ENCODE data around the gene ZNF526. TPM values are rescaled to one million over a fixed set of nuclear protein-coding genes. Genes with fewer than 3 reads are reported as not detected.

Gene ZNF526
- total and polyA plus RNA-seq, 9 donors = 5.4 to 8.7 (median 6.5) TPM

DNA sequence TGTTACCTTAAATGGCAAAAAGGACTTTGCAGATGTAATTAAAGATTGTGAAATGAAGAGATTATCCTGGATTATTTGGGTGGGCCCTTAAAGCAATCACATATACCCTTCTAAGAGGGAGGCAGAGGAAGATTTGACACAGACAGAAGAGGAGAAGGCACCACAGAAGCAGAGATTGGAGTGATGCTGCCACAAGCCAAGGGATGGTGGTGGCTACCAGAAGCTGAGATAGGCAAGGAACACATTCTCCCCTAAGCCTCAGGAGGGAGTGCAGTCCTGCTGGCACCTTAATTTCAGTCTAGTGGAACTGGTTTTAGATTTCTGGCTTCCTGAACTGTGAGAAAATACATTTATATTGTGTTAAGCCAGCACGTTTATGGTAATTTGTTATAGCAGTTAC is 26.8 kb upstream of the ZNF526 start:
- DNase-seq = no peak
- H3K27ac ChIP-seq (ENCODE audit: low read length) = no peak overlapping the region
- H3K27me3 ChIP-seq (ENCODE audit: control insufficient read depth, insufficient read depth, low read length) = peaks cover 8% of the 10 kb centered on the region
- peaks cover 5% of the 10 kb centered on the region for H3K9me3 ChIP-seq (replicated peaks; ENCODE audit: control insufficient read depth, low read depth, low read length)
- WGBS (ENCODE audit: insufficient coverage) = no CpG with 5 or more reads among the region's 1 CpG
- peaks cover 3% of the 10 kb centered on the region for H3K36me3 ChIP-seq (ENCODE audit: control insufficient read depth, insufficient read depth, low read length)
- no peak overlapping the region for H3K4me3 ChIP-seq (ENCODE audit: low read length)
- peaks cover 3% of the 10 kb centered on the region for H3K4me1 ChIP-seq (ENCODE audit: control insufficient read depth, insufficient read depth, low read length)

DNA sequence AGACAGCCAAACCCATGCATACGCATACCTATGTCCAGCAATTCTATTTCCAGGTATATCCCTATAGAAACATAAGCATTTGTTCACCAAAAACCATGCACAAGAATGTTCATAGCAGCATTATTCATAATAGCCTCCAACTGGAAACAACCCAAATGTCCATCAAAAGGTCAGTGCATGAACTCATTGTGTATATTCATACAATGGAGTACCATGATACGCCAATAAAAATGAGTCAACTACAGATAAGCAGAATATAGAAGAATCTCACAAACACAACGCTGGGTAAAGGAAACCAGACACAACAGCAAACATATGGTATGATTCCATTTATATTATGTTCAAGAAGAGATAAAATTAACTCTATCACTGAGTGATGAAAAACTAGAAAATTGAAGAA is 26.4 kb upstream of the ZNF526 start:
- H3K4me1 ChIP-seq (ENCODE audit: control insufficient read depth, insufficient read depth, low read length) = peaks cover 3% of the 10 kb centered on the region
- peaks cover 6% of the 10 kb centered on the region for H3K36me3 ChIP-seq (ENCODE audit: control insufficient read depth, insufficient read depth, low read length)
- H3K27me3 ChIP-seq (ENCODE audit: control insufficient read depth, insufficient read depth, low read length) = peaks cover 8% of the 10 kb centered on the region
- no peak overlapping the region for H3K4me3 ChIP-seq (ENCODE audit: low read length)
- H3K27ac ChIP-seq (ENCODE audit: low read length) = no peak overlapping the region
- DNase-seq = no peak
- peaks cover 5% of the 10 kb centered on the region for H3K9me3 ChIP-seq (replicated peaks; ENCODE audit: control insufficient read depth, low read depth, low read length)
- WGBS (ENCODE audit: insufficient coverage) = no CpG with 5 or more reads among the region's 3 CpGs

DNA sequence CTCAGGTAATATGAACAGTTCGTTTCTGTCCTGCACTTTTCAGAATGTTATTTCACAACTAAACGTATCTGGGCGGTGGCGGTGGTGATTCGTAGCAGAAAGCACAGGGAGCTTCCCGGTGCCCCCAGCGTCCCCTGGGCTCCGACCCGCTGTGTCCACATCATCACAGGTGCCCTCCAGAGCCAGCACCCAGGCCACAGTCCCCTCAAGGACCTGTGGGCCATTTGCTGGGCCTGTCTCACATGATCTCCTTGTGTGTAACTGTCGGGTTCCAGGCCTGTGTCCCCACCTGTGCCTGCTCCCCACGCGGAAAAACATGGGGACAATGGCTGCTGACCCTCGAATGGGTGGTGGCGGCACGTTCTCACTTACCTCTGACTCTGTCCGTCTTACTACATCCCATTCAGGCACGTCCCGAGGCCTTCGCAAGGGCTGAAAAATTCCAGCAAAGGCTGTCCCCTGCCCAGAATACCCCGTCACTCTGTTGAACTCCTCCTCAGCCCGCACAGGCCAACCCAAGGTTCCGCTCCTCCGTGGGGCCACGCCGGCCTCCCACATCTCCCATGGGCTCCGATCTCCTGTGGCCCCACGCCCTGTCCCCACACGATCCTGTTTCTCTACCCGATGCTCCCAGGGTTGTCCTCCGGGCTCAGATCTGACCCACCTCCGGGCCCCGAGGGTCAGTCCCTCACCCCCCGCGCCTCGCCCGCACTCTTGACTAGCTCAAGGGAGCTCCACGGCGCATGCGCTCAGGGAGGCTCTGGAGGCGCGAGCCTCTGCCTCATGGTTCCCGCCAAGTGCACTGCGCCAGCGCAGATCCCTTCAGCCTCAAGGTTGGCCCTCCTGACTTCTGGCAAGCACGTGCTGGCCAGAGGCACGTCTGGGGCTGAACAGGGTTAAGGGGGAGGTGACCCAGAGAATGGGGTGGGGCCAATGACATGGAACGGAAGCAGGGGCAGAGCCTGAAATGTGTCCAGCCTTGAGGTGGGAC is 23.8 kb upstream of the ZNF526 start:
- Histone ChIP-seq H3K27ac (ENCODE audit: low read length) (no peak overlapping the region), H3K4me3 (ENCODE audit: low read length) (no peak overlapping the region), H3K27me3 (ENCODE audit: control insufficient read depth, insufficient read depth, low read length) (peaks cover under 1% of the 10 kb centered on the region), H3K4me1 (ENCODE audit: control insufficient read depth, insufficient read depth, low read length) (peaks cover 8% of the 10 kb centered on the region), H3K36me3 (ENCODE audit: control insufficient read depth, insufficient read depth, low read length) (peaks cover 18% of the 10 kb centered on the region), H3K9me3 (replicated peaks; ENCODE audit: control insufficient read depth, low read depth, low read length) (peaks cover 5% of the 10 kb centered on the region)
- no peak for DNase-seq
- 86% methylated on average over 46 of the region's 47 CpGs for WGBS (ENCODE audit: insufficient coverage)

DNA sequence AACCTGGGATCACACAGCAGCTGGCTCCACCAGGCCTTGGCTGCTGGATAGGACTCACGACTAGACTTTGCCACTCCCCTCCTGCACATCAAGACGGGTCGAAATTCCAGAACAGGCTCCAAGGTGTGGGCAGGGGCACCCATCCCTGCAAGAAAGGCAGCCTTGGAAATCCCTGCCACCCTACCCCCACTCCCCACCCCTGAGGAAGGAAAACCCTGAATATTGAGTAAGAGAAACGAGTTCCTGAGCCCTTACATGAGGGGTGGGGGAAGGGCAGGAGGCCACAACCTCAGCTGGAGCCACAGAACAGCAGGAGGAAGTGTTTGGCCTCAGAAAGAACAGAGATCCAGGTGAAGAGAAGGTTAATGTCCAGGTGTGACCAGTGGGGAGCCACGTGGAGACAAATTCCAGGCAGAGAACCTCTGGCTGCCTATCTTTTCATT is 22.7 kb upstream of the ZNF526 start:
- WGBS (ENCODE audit: insufficient coverage) = 22% methylated on average over 1 of the region's 5 CpGs
- Histone ChIP-seq H3K4me1 (ENCODE audit: control insufficient read depth, insufficient read depth, low read length) (peaks cover 9% of the 10 kb centered on the region), H3K9me3 (replicated peaks; ENCODE audit: control insufficient read depth, low read depth, low read length) (peaks cover 5% of the 10 kb centered on the region), H3K36me3 (ENCODE audit: control insufficient read depth, insufficient read depth, low read length) (peaks cover 29% of the 10 kb centered on the region), H3K4me3 (ENCODE audit: low read length) (no peak overlapping the region), H3K27ac (ENCODE audit: low read length) (no peak overlapping the region), H3K27me3 (ENCODE audit: control insufficient read depth, insufficient read depth, low read length) (no peaks in the 10 kb centered on the region)
- no peak for DNase-seq

DNA sequence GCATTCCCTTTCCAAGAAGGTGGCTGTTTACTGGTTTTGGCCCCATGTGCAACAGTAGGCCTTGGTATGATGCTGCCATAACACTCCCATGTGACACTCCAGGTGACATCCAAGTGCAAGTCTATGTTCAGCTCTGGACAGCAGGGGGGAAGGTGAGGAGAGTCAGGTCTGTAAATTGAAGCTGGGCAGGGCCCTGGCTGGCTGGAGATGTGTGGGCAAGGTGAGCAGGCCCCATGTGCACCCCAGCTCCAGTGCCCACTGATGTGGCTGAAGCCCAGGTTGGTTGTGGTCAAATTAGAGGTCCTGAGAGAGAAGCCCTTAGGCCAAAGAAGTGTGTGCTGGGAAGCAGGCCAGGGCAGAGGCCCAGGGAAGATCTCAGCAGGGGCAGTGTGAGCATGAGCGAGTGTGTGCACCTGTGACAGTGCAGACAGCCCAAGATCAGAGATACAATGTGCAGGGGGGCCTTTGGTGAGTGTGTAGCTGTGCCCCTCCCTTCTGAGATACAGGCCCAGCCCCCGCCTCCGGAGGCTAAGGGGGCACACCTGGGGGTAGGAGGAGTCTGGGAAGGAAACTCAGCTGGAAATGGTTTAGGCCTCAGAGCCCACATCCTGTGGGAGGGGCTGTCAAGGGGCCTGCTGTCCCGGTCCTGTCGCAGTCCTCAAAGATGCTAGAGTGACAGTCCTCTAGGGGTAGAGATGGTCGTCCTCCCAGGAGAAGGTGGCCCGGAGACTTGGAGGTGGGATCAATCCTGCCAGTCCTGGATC is 21.3 kb upstream of the ZNF526 start:
- Histone ChIP-seq H3K4me3 (ENCODE audit: low read length) (no peak overlapping the region), H3K27ac (ENCODE audit: low read length) (no peak overlapping the region), H3K36me3 (ENCODE audit: control insufficient read depth, insufficient read depth, low read length) (peaks cover 39% of the 10 kb centered on the region), H3K4me1 (ENCODE audit: control insufficient read depth, insufficient read depth, low read length) (peaks cover 13% of the 10 kb centered on the region), H3K9me3 (replicated peaks; ENCODE audit: control insufficient read depth, low read depth, low read length) (no peaks in the 10 kb centered on the region), H3K27me3 (ENCODE audit: control insufficient read depth, insufficient read depth, low read length) (no peaks in the 10 kb centered on the region)
- WGBS (ENCODE audit: insufficient coverage) = 34% methylated on average over 5 of the region's 7 CpGs
- no peak for DNase-seq

DNA sequence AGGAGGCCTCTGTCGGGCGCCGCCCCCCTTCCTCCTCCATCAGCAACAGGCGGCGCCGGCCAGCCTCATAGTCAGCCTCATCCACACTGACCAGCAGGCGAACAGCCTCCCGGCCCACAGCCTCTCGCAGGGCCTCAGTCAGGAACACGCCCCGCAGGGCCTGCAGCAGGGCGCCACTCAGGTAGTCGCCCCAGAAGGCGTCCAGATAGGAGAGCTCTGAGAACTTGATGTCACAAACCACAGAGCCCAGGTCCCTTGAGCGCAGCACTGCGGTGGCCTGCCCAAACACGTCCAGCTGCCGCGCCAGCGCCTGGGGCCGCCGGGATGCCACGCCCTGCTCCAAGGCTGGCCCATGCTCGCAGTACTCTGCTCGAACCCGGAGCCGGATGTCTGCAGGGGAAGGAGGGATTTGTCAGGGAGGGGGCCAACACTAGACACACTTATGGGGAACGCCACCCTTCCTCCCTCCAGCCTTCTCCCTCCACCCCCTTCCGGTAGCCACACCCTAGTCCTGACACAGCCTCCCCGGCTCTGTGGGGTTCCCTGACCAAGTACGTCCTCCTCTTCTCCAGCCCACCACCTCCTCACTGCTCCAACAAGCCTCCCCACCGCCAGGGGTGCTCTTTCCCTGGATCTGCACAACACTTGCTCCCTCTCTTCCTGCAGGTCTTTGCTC is 20.5 kb upstream of the ZNF526 start:
- WGBS (ENCODE audit: insufficient coverage) = 64% methylated on average over 18 of the region's 32 CpGs
- no peak overlapping the region for H3K27ac ChIP-seq (ENCODE audit: low read length)
- H3K4me1 ChIP-seq (ENCODE audit: control insufficient read depth, insufficient read depth, low read length) = peaks cover 13% of the 10 kb centered on the region
- DNase-seq = no peak
- peaks cover 45% of the 10 kb centered on the region for H3K36me3 ChIP-seq (ENCODE audit: control insufficient read depth, insufficient read depth, low read length)
- H3K27me3 ChIP-seq (ENCODE audit: control insufficient read depth, insufficient read depth, low read length) = no peaks in the 10 kb centered on the region
- H3K4me3 ChIP-seq (ENCODE audit: low read length) = no peak overlapping the region
- no peaks in the 10 kb centered on the region for H3K9me3 ChIP-seq (replicated peaks; ENCODE audit: control insufficient read depth, low read depth, low read length)

DNA sequence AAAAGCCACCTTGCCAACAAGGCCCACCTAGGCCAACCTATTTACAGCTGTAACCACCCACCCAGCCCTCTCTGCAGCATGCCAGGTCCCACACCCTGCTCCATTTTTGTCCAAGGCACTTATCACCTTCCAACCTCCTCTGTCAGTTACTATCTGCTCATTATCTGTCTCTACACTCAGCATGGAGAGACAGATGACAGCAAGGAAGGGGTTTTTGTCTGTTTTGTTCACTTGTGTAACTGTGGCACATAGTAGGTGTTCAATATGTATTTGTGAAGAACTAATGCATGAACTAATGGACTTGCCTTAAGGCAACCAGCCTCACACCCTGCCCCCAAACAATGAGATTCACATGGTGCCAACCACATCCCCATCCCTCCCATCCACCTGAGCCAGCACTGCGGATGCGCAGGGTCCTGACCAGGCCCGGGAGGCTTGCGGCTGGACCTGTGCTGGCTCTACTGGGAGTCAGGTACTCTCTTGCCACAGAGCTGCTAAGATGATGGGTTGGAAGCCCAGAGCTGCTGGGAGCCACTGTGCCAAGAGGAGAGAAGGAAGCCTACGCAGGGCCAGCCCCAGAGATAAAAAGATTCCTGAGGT is 19.9 kb upstream of the ZNF526 start:
- H3K9me3 ChIP-seq (replicated peaks; ENCODE audit: control insufficient read depth, low read depth, low read length) = no peaks in the 10 kb centered on the region
- H3K4me3 ChIP-seq (ENCODE audit: low read length) = no peak overlapping the region
- H3K4me1 ChIP-seq (ENCODE audit: control insufficient read depth, insufficient read depth, low read length) = peaks cover 13% of the 10 kb centered on the region
- DNase-seq = no peak
- peaks cover 47% of the 10 kb centered on the region for H3K36me3 ChIP-seq (ENCODE audit: control insufficient read depth, insufficient read depth, low read length)
- WGBS (ENCODE audit: insufficient coverage) = 96% methylated on average over 4 of the region's 5 CpGs
- no peak overlapping the region for H3K27ac ChIP-seq (ENCODE audit: low read length)
- H3K27me3 ChIP-seq (ENCODE audit: control insufficient read depth, insufficient read depth, low read length) = no peaks in the 10 kb centered on the region

DNA sequence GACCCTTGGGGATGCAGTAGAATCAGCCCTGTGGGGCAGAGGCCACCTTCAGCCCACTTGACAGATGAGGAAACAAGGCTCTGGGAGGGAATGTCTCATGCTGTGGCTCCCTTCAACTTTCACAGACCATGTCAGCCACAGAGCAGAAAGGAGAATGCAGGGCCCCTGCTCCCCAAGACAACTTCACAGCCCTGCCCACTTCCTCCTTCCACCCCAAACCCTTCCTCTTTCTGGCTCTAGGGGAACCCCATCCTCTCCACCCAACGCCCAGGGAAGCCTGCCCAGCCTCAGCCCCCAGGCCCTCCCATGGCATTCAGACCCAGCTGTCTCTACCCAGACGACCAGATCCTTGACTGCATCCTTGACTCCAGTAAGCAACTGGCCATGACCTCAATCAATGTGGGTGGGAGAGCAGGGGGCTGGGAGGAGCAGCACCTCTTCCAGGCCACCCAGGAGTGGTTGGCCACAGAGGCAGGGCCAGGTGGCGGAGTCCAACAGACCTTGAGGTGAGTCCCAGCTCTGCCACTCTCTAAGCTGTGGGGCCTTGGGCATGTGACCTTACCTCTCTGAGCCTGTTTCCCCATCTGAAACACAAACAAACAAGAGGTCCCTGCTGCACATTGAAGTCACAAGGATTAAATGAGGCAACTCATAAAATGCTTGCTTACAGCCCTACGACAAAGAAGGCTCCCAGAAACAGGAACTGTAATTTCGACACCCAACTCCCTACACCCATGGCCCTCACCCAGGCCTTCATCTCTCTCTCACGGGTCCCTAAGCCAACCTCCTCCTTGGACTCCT is 18.4 kb upstream of the ZNF526 start:
- WGBS (ENCODE audit: insufficient coverage) = 85% methylated on average over 5 of the region's 6 CpGs
- DNase-seq = peak; percentile 58
- Histone ChIP-seq H3K27me3 (ENCODE audit: control insufficient read depth, insufficient read depth, low read length) (no peaks in the 10 kb centered on the region), H3K27ac (ENCODE audit: low read length) (peak overlapping the region; percentile 71), H3K36me3 (ENCODE audit: control insufficient read depth, insufficient read depth, low read length) (peaks cover 58% of the 10 kb centered on the region), H3K9me3 (replicated peaks; ENCODE audit: control insufficient read depth, low read depth, low read length) (no peaks in the 10 kb centered on the region), H3K4me3 (ENCODE audit: low read length) (no peak overlapping the region), H3K4me1 (ENCODE audit: control insufficient read depth, insufficient read depth, low read length) (peaks cover 13% of the 10 kb centered on the region)

DNA sequence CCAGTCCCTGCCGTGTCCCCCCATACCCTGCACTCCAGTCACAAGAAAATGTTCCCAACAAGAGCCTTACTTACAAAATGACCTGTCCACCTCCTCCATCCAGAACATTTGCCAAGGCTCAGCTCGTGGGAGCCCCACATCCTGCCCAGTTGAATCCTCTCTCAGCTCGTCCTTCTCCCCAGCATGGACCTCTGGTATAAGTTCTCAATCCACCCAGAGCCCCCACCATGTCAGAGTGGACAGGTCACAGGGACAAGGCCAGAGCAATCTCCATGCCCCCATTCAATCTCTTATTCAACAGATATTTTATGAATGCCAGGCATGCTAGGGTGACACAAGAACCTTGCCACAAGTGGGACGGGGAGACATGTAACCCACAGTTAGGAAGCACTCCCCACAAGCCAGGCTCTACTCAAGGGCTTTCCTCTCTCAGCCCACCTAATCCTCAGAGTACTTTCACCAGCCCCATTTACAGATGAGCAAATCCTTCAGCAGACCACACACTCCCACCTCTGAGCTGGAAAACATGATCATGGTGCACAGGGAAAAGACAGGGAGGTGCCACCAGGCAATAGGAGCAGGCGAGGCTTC is 17.7 kb upstream of the ZNF526 start:
- H3K4me3 ChIP-seq (ENCODE audit: low read length) = no peak overlapping the region
- no peaks in the 10 kb centered on the region for H3K9me3 ChIP-seq (replicated peaks; ENCODE audit: control insufficient read depth, low read depth, low read length)
- H3K36me3 ChIP-seq (ENCODE audit: control insufficient read depth, insufficient read depth, low read length) = peaks cover 65% of the 10 kb centered on the region
- WGBS (ENCODE audit: insufficient coverage) = 74% methylated on average over 5 of the region's 5 CpGs
- H3K27ac ChIP-seq (ENCODE audit: low read length) = peak overlapping the region; percentile 35
- DNase-seq = no peak
- no peaks in the 10 kb centered on the region for H3K27me3 ChIP-seq (ENCODE audit: control insufficient read depth, insufficient read depth, low read length)
- H3K4me1 ChIP-seq (ENCODE audit: control insufficient read depth, insufficient read depth, low read length) = peaks cover 10% of the 10 kb centered on the region
